Keratinocyte (primary cell): Measurements from ENCODE around the gene PLPP4. TPM values are rescaled to one million over a fixed set of nuclear protein-coding genes. Genes with fewer than 3 reads are reported as not detected.

ENCODE experiments used
- DNase-seq: peaks from one replicate; pipeline ENCODE4 v3.0.0-alpha.2; 2011; ENCODE audit warnings: low read depth, missing footprints, low spot score
- FAIRE-seq: peaks from 2 replicates; lab custom pipeline; 2011; peaks lifted over from hg19 to GRCh38; lab: Jason Lieb, UNC
- H2AFZ ChIP-seq: 2 replicates; pipeline ENCODE4 v1.6.0; 2012; ENCODE audit warnings: low read length, control low read depth, inconsistent platforms; ENCODE audit not compliant: control insufficient read depth
- H3K27ac ChIP-seq: 2 replicates; pipeline ENCODE4 v1.5.1; 2011; ENCODE audit warnings: low read length; ENCODE audit not compliant: control insufficient read depth, insufficient read depth
- H3K27me3 ChIP-seq: 3 replicates; pipeline ENCODE4 v1.6.0; 2011; ENCODE audit warnings: low read length; ENCODE audit not compliant: control insufficient read depth, insufficient read depth; ENCODE audit errors: extremely low read depth
- H3K36me3 ChIP-seq, 2 experiments: 2 replicates in 1 of 2; 3 replicates in 1 of 2; pipeline ENCODE4 v1.5.1; 2011; ENCODE audit warnings: low read length in 2 of 2, mild to moderate bottlenecking in 1 of 2; ENCODE audit not compliant: control insufficient read depth in 2 of 2, insufficient read depth in 2 of 2; ENCODE audit errors: extremely low read depth in 1 of 2
- H3K4me1 ChIP-seq: 3 replicates; pipeline ENCODE4 v1.5.1; 2011; ENCODE audit warnings: low read length; ENCODE audit not compliant: control insufficient read depth, insufficient read depth; ENCODE audit errors: extremely low read depth
- H3K4me2 ChIP-seq: 3 replicates; pipeline ENCODE4 v1.6.0; 2011; ENCODE audit warnings: low read depth, low read length; ENCODE audit not compliant: control insufficient read depth, insufficient read depth; ENCODE audit errors: extremely low read depth
- H3K4me3 ChIP-seq, 3 experiments: fragments of 200-600 bp in 1 of 3; sonication (generic) in 1 of 3; 2 replicates in 2 of 3; 3 replicates in 1 of 3; pipeline ENCODE4 v1.5.1; 2011 to 2016; ENCODE audit warnings: low read length in 3 of 3, mild to moderate bottlenecking in 3 of 3, control low read depth in 2 of 3, inconsistent platforms in 1 of 3, low read depth in 1 of 3, mixed read lengths in 1 of 3, mixed run types in 1 of 3, moderate library complexity in 1 of 3; ENCODE audit not compliant: control insufficient read depth in 2 of 3, insufficient read depth in 2 of 3; ENCODE audit errors: extremely low read depth in 1 of 3
- H3K79me2 ChIP-seq: 2 replicates; pipeline ENCODE4 v1.6.0; 2012; ENCODE audit warnings: low read length; ENCODE audit not compliant: control insufficient read depth, insufficient read depth
- H3K9ac ChIP-seq: 3 replicates; pipeline ENCODE4 v1.6.0; 2011; ENCODE audit warnings: low read length; ENCODE audit not compliant: control insufficient read depth, insufficient read depth; ENCODE audit errors: extremely low read depth
- H3K9me1 ChIP-seq: 3 replicates; pipeline ENCODE4 v1.6.0; 2011; ENCODE audit warnings: low read length; ENCODE audit not compliant: control insufficient read depth, insufficient read depth; ENCODE audit errors: extremely low read depth
- H3K9me3 ChIP-seq: 2 replicates; pipeline ENCODE4 v1.5.1; 2012; ENCODE audit warnings: low read depth, low read length; ENCODE audit not compliant: control insufficient read depth
- H4K20me1 ChIP-seq: 3 replicates; pipeline ENCODE4 v1.6.0; 2011; ENCODE audit warnings: low read length; ENCODE audit not compliant: control insufficient read depth, insufficient read depth; ENCODE audit errors: extremely low read depth
- EZH2 ChIP-seq: IDR thresholded peaks from one replicate; pipeline ENCODE4 v1.6.1; 2012; ENCODE audit warnings: inconsistent platforms, mild to moderate bottlenecking, low read length, moderate library complexity
- dilution Hi-C: fragments of 300-500 bp; cut with MboI; formaldehyde crosslinking; loops from one replicate; pipeline ENCODE4 v1.7.0; 2020; ENCODE audit warnings: low sequenced_read_pairs; ENCODE audit not compliant: extremely low pct_ligation_motif_present
- polyA plus RNA-seq, 5 experiments: library from polyadenylated mRNA; depleted of rRNA in 3 of 5; stranded (reverse) in 3 of 5; stranded (forward) in 1 of 5; unstranded in 1 of 5; fragments of >200 nt; gene quantifications; 1 replicate in 1 of 5; 2 replicates in 3 of 5; 3 replicates in 1 of 5; pipeline versions ENCODE4 v1.2.1 to v1.2.3, GENCODE V29; 2011 to 2012; ENCODE audit warnings: missing spikeins in 2 of 5, low read depth in 1 of 5, low replicate concordance in 1 of 5
- TF ChIP-seq, protein P1 (sequence below), 3 experiments: IDR thresholded peaks in 1 of 3; conservative IDR thresholded peaks in 1 of 3; optimal IDR thresholded peaks in 1 of 3; 2 replicates in 2 of 3; 3 replicates in 1 of 3; pipeline versions ENCODE3 to v1.5.1; 2011; ENCODE audit warnings: low read length in 3 of 3, mild to moderate bottlenecking in 3 of 3, moderate library complexity in 2 of 3, control low read depth in 1 of 3, inconsistent platforms in 1 of 3; ENCODE audit not compliant: insufficient read depth in 2 of 3; ENCODE audit errors: extremely low read depth in 1 of 3

PLPP4 gene
- polyA plus RNA-seq, 1 donor (not counting 4 experiments of a cell fraction or from before 2014, with no cell fraction given), result 0.76 TPM

DNA sequence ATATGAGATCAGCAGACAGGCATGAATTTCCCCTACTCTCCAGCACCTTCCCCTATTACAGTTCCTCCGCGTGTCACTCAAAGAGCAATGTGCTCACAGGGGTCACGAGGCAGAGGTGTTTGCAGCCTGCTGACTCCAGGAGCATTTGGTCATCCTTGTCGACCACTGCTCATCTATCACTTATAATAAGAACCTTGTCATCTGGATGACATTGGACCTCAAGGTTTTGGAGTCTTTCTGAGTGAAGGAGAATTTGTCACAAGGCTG, 32.9 kb upstream of the PLPP4 start:
- H3K9me3 ChIP-seq, result no peaks in the 10 kb centered on the region
- no peak overlapping the region for H3K9ac ChIP-seq
- FAIRE-seq, result no peak
- dilution Hi-C loops, result no loop called here
- no peak overlapping the region for H3K4me3 ChIP-seq
- H3K4me1 ChIP-seq, result peaks cover 11% of the 10 kb centered on the region
- no peak for TF ChIP-seq EZH2
- TF ChIP-seq, protein P1, sequence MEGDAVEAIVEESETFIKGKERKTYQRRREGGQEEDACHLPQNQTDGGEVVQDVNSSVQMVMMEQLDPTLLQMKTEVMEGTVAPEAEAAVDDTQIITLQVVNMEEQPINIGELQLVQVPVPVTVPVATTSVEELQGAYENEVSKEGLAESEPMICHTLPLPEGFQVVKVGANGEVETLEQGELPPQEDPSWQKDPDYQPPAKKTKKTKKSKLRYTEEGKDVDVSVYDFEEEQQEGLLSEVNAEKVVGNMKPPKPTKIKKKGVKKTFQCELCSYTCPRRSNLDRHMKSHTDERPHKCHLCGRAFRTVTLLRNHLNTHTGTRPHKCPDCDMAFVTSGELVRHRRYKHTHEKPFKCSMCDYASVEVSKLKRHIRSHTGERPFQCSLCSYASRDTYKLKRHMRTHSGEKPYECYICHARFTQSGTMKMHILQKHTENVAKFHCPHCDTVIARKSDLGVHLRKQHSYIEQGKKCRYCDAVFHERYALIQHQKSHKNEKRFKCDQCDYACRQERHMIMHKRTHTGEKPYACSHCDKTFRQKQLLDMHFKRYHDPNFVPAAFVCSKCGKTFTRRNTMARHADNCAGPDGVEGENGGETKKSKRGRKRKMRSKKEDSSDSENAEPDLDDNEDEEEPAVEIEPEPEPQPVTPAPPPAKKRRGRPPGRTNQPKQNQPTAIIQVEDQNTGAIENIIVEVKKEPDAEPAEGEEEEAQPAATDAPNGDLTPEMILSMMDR (optimal IDR thresholded peaks at IDR 0.05 in 1 of 3, IDR thresholded peaks at IDR 0.05 in 1 of 3, conservative IDR thresholded peaks at IDR 0.05 in 1 of 3; ENCODE audit: extremely low read depth in 1 of 3, insufficient read depth in 2 of 3, low read length in 3 of 3), result no peak
- H3K36me3 ChIP-seq, result no peaks in the 10 kb centered on the region
- no peaks in the 10 kb centered on the region for H3K79me2 ChIP-seq
- no peaks in the 10 kb centered on the region for H3K27me3 ChIP-seq
- no peaks in the 10 kb centered on the region for H3K9me1 ChIP-seq
- H2AFZ ChIP-seq, result no peak overlapping the region
- no peak overlapping the region for H3K27ac ChIP-seq
- no peaks in the 10 kb centered on the region for H4K20me1 ChIP-seq
- no peak overlapping the region for H3K4me2 ChIP-seq
- DNase-seq, result no peak

DNA sequence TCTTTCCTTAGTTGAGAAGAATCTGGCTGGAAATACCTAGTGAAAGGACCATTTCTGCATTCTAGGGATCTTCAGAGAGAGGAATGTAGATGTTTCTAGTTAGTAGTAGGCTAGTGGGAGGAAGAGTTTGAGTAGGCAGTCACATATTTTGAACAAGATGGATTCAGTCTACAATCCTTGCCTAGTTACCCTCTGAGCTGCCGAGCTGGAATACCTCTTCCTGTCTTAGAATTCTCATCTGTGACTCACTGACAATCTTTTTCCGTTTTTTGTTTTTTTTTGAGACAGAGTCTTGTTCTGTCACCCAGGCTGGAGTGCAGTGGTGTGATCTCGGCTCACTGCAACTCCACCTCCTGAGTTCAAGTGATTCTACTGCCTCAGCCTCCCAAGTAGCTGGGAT, 30.7 kb upstream of the PLPP4 start:
- no peak overlapping the region for H3K4me3 ChIP-seq
- H3K9me3 ChIP-seq, result no peaks in the 10 kb centered on the region
- no peaks in the 10 kb centered on the region for H3K27me3 ChIP-seq
- H4K20me1 ChIP-seq, result no peaks in the 10 kb centered on the region
- H3K9ac ChIP-seq, result no peak overlapping the region
- dilution Hi-C loops, result no loop called here
- no peak overlapping the region for H3K4me2 ChIP-seq
- no peak overlapping the region for H2AFZ ChIP-seq
- TF ChIP-seq EZH2, result no peak
- TF ChIP-seq, protein P1 (optimal IDR thresholded peaks at IDR 0.05 in 1 of 3, IDR thresholded peaks at IDR 0.05 in 1 of 3, conservative IDR thresholded peaks at IDR 0.05 in 1 of 3; ENCODE audit: extremely low read depth in 1 of 3, insufficient read depth in 2 of 3, low read length in 3 of 3), result no peak
- DNase-seq (no peak), FAIRE-seq (no peak)
- no peaks in the 10 kb centered on the region for H3K79me2 ChIP-seq
- peaks cover 16% of the 10 kb centered on the region for H3K4me1 ChIP-seq
- no peaks in the 10 kb centered on the region for H3K9me1 ChIP-seq
- H3K36me3 ChIP-seq, result no peaks in the 10 kb centered on the region
- no peak overlapping the region for H3K27ac ChIP-seq
